SK-N-SH treated with all-trans-retinoic acid at 6 μM for 48 hours (cell line): Measurements from ENCODE around the gene SYTL3.
A peak's percentile ranks its signal among the peaks of the same experiment; 100 is the strongest.
"Not testable (repeated sequence)": the region's sequence is repeated elsewhere in the genome, so short reads cannot be mapped to it uniquely, and the experiment has no call there.

Experiments
- ATAC-seq: fragments of 200-7000 bp; cut with Tn5 transposase; 3 replicates; pipeline ENCODE4 v1.9.1; 2020; ENCODE audit warnings: mild to moderate bottlenecking, moderate library complexity
- ARNTL ChIP-seq: fragments of 450-650 bp; formaldehyde crosslinking; IDR thresholded peaks from 2 replicates; pipeline ENCODE4 v1.5.0; 2020; ENCODE audit warnings: low read depth, mild to moderate bottlenecking, moderate library complexity, borderline replicate concordance
- CSDC2 ChIP-seq: fragments of 250-450 bp; sonication (Bioruptor Pico); IDR thresholded peaks from 2 replicates; pipeline ENCODE4 v1.5.0; 2020; ENCODE audit warnings: mild to moderate bottlenecking, moderate library complexity
- CSRNP3 ChIP-seq: fragments of 250-450 bp; sonication (Bioruptor Pico); IDR thresholded peaks from 2 replicates; pipeline ENCODE4 v1.5.1; 2021; ENCODE audit warnings: mild to moderate bottlenecking, moderate library complexity
- ESRRG ChIP-seq: fragments of 250-450 bp; sonication (Bioruptor Pico); IDR thresholded peaks from 2 replicates; pipeline ENCODE4 v1.6.1; 2021; ENCODE audit warnings: mild to moderate bottlenecking
- GLIS3 ChIP-seq: fragments of 250-450 bp; sonication (Bioruptor Pico); IDR thresholded peaks from 2 replicates; pipeline ENCODE4 v1.5.0; 2020; ENCODE audit warnings: mild to moderate bottlenecking, moderate library complexity
- OSR1 ChIP-seq: fragments of 250-450 bp; sonication (Bioruptor Pico); IDR thresholded peaks from 2 replicates; pipeline ENCODE4 v1.8.0; 2022; ENCODE audit warnings: moderate library complexity, mild to moderate bottlenecking, inconsistent platforms
- PATZ1 ChIP-seq: fragments of 250-450 bp; sonication (Bioruptor Pico); IDR thresholded peaks from 2 replicates; pipeline ENCODE4 v1.8.0; 2020; ENCODE audit warnings: mild to moderate bottlenecking, moderate library complexity, borderline replicate concordance
- POU6F1 ChIP-seq: fragments of 250-450 bp; sonication (Bioruptor Pico); IDR thresholded peaks from 2 replicates; pipeline ENCODE4 v1.8.0; 2021; ENCODE audit warnings: low read depth, mild to moderate bottlenecking, moderate library complexity, borderline replicate concordance
- TOX ChIP-seq: fragments of 250-450 bp; sonication (Bioruptor Pico); IDR thresholded peaks from 2 replicates; pipeline ENCODE4 v1.8.0; 2021; ENCODE audit warnings: mild to moderate bottlenecking, moderate library complexity, borderline replicate concordance
- ZC3H10 ChIP-seq: fragments of 250-450 bp; sonication (Bioruptor Pico); IDR thresholded peaks from 2 replicates; pipeline ENCODE4 v1.5.1; 2021; ENCODE audit warnings: mild to moderate bottlenecking, moderate library complexity
- ZFP3 ChIP-seq: fragments of 250-450 bp; sonication (Bioruptor Pico); IDR thresholded peaks from 2 replicates; pipeline ENCODE4 v1.5.0; 2020; ENCODE audit warnings: mild to moderate bottlenecking, moderate library complexity
- ZFP30 ChIP-seq: fragments of 450-650 bp; formaldehyde crosslinking; IDR thresholded peaks from 2 replicates; pipeline ENCODE4 v1.5.0; 2022; ENCODE audit warnings: mild to moderate bottlenecking, moderate library complexity
- ZNF565 ChIP-seq: fragments of 450-650 bp; formaldehyde crosslinking; conservative IDR thresholded peaks from 2 replicates; pipeline ENCODE4 v1.5.0; 2020; ENCODE audit warnings: low read depth, mild to moderate bottlenecking, moderate library complexity
- ZNF8 ChIP-seq: fragments of 450-650 bp; formaldehyde crosslinking; IDR thresholded peaks from 2 replicates; pipeline ENCODE4 v1.5.0; 2020; ENCODE audit warnings: mild to moderate bottlenecking, moderate library complexity
- TF ChIP-seq, protein P1 (sequence below): fragments of 250-450 bp; sonication (Bioruptor Pico); IDR thresholded peaks from 2 replicates; pipeline ENCODE4 v1.5.1; 2020; ENCODE audit warnings: low read depth, mild to moderate bottlenecking, moderate library complexity

The SYTL3 gene

DNA sequence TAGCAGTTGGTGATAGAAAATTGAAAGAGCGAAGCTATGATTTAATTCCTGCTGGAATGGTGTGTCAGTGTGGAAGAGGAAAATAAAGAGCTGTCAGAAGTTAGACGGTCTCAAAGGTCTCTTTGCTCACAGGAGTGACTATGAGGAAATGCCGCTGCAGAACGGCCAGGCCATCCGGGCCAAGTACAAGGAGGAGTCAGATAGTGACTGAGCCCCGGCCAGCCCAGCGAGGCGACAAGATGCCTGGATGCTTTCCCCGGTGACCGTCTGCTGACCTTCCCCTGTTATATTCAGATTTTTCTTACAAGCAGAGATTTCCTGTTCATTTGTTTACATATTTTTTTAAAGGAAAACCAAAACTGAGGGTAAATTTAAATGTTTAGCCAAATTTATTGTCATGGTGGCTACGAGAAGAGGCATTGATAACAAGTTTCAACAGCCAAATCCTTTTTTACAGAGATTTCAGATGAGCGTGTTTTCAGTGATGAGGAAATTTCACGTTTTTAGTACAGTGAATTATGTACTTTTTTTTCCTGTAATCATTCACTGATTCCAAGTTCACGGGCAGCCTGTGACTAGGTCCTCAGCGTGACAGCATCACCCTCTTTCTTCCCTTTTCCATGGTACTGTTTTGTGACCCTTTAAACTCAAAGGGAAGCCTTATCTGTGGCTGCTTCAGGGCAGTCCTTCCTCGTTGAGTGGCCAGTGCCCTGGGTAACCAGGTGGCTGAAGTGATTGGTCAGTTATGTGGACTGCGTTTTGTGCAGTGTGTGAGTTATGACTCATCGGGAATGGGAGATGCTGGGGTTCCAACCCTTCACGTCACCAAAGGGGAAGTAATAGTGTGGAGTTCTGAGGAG lies 17.9 kb upstream of the SYTL3 start:
- ATAC-seq: peak; percentile 91
- TF ChIP-seq PATZ1 (CRISPR knock-in tag) (no peak), ZFP3 (CRISPR knock-in tag) (no peak), POU6F1 (CRISPR knock-in tag) (no peak), GLIS3 (CRISPR knock-in tag) (no peak), ZNF8 (CRISPR knock-in tag) (no peak), ZFP30 (CRISPR knock-in tag) (no peak), ARNTL (CRISPR knock-in tag) (no peak), ZNF565 (no peak), CSRNP3 (CRISPR knock-in tag) (no peak)
- TF ChIP-seq, protein P1, sequence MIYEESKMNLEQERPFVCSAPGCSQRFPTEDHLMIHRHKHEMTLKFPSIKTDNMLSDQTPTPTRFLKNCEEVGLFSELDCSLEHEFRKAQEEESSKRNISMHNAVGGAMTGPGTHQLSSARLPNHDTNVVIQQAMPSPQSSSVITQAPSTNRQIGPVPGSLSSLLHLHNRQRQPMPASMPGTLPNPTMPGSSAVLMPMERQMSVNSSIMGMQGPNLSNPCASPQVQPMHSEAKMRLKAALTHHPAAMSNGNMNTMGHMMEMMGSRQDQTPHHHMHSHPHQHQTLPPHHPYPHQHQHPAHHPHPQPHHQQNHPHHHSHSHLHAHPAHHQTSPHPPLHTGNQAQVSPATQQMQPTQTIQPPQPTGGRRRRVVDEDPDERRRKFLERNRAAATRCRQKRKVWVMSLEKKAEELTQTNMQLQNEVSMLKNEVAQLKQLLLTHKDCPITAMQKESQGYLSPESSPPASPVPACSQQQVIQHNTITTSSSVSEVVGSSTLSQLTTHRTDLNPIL (CRISPR knock-in tag): no peak

- 0 out of 2 replicates have a peak, but pooled peaks have one; percentile 57 for TF ChIP-seq OSR1
- TF ChIP-seq, all 23 proteins: peak for 1; not testable (repeated sequence) for 22
- not testable (repeated sequence) for ATAC-seq
These were observed 17.2 kb upstream of the SYTL3 start for GRCh38 chr6:158632538-158633119.

DNA sequence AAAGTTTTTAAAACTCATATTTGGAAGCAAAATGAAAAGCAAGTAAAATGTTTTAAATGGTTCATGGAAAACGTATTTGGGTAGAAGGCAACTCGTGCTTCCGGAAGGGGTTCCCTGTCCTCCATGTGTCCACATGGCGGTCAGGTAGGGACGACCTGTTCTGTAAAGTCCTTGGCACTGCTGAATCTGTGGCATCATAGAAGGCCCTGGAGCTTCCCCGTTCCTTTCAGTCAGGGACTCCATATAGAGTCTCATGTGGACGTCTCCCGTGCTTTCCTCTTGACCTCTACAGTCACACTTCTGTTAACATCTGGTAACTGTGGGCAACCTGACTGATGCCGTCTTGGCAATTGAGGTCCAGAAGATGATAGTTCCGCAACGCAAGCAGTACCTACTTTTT lies 16.7 kb upstream of the SYTL3 start:
- no peak for TF ChIP-seq ZNF565
- TF ChIP-seq ARNTL (CRISPR knock-in tag): no peak
- TF ChIP-seq TOX (CRISPR knock-in tag): no peak
- no peak for TF ChIP-seq ESRRG (CRISPR knock-in tag)
- no peak for TF ChIP-seq POU6F1 (CRISPR knock-in tag)
- TF ChIP-seq GLIS3 (CRISPR knock-in tag): no peak
- no peak for TF ChIP-seq CSDC2
- no peak for ATAC-seq

DNA sequence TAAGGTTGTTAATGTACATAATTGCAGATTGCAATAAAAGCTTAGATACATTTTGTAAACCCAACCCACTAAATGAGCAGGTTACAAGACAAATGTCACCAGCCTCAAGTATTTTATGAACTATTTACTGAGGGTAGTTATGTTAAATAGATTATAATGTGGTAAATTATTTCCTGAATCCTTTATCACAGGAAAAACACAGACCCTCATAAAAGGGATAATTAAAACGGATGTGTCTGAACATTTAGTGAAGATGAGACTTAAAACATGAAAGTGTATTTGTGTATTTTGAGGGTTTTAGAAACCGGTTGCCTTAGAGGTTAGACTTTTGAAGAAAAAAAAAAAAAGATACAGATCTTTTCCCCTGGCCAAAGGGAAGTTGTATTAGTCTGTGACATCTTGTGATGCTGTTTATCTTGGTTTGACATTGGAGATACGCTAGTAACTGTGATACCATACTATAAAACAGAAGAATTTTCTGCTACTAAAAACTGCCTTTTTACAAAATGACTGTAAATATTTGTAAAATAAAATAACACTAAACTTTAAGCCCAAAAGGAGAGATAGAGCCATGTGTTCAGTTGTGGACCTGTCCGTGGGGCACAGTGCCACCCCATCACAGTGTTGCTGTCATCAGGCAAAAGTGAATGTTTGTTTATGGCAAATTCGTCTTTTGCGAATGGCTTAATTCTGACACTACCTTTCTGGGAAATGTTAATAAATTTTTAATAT lies 15.0 kb upstream of the SYTL3 start:
- TF ChIP-seq PATZ1 (CRISPR knock-in tag) (no peak), OSR1 (no peak), CSDC2 (no peak), ZC3H10 (CRISPR knock-in tag) (no peak)
- TF ChIP-seq, all 23 proteins: peak for 0
- no peak for ATAC-seq
